ENCODE results near the gene ERC2.

Gene ERC2

GRCh38 chr3:55690177-55690576 is 778.1 kb downstream of the ERC2 start:
- TF ChIP-seq, protein P1, sequence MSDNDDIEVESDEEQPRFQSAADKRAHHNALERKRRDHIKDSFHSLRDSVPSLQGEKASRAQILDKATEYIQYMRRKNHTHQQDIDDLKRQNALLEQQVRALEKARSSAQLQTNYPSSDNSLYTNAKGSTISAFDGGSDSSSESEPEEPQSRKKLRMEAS (IDR thresholded peaks at IDR 0.05): no peak
- TF ChIP-seq ZBTB7A (IDR thresholded peaks at IDR 0.05; ENCODE audit: low read depth): no peak
- TF ChIP-seq RAD21 (IDR thresholded peaks at IDR 0.05; ENCODE audit: low read depth): no peak
- no peak for TF ChIP-seq YY1 (IDR thresholded peaks at IDR 0.05; ENCODE audit: low read depth)
- TF ChIP-seq TCF12 (IDR thresholded peaks at IDR 0.05; ENCODE audit: low read depth): no peak
- TF ChIP-seq, protein P2, sequence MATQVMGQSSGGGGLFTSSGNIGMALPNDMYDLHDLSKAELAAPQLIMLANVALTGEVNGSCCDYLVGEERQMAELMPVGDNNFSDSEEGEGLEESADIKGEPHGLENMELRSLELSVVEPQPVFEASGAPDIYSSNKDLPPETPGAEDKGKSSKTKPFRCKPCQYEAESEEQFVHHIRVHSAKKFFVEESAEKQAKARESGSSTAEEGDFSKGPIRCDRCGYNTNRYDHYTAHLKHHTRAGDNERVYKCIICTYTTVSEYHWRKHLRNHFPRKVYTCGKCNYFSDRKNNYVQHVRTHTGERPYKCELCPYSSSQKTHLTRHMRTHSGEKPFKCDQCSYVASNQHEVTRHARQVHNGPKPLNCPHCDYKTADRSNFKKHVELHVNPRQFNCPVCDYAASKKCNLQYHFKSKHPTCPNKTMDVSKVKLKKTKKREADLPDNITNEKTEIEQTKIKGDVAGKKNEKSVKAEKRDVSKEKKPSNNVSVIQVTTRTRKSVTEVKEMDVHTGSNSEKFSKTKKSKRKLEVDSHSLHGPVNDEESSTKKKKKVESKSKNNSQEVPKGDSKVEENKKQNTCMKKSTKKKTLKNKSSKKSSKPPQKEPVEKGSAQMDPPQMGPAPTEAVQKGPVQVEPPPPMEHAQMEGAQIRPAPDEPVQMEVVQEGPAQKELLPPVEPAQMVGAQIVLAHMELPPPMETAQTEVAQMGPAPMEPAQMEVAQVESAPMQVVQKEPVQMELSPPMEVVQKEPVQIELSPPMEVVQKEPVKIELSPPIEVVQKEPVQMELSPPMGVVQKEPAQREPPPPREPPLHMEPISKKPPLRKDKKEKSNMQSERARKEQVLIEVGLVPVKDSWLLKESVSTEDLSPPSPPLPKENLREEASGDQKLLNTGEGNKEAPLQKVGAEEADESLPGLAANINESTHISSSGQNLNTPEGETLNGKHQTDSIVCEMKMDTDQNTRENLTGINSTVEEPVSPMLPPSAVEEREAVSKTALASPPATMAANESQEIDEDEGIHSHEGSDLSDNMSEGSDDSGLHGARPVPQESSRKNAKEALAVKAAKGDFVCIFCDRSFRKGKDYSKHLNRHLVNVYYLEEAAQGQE (IDR thresholded peaks at IDR 0.05; ENCODE audit: low read depth): no peak
- TF ChIP-seq TEAD4 (IDR thresholded peaks at IDR 0.05): no peak
- TF ChIP-seq, protein P3, sequence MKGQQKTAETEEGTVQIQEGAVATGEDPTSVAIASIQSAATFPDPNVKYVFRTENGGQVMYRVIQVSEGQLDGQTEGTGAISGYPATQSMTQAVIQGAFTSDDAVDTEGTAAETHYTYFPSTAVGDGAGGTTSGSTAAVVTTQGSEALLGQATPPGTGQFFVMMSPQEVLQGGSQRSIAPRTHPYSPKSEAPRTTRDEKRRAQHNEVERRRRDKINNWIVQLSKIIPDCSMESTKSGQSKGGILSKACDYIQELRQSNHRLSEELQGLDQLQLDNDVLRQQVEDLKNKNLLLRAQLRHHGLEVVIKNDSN (IDR thresholded peaks at IDR 0.05): no peak
- TF ChIP-seq CREB1 (IDR thresholded peaks at IDR 0.05; ENCODE audit: low read depth): no peak
- TF ChIP-seq CEBPB (IDR thresholded peaks at IDR 0.05): no peak

DNA sequence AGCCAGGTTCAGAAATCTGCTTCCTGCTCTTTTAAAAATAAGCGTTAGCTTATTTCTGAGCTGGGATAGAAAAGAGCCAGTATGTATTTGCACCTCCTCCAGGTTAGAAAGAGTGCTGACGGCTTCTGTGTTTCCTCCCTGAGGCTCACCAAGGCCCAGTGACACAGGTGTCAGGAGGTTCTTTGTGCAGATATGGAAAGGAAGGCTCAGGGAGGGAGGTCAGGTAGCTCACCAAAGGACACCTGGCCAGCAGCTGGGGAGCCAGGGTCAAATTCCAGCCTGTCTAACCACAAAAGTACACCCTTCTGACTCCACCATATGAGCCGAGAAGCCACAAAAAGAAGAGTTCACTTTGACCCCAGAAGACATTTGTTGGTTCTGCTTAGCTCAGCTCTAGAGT is 780.1 kb downstream of the ERC2 start:
- TF ChIP-seq, protein P3 (IDR thresholded peaks at IDR 0.05): no peak
- TF ChIP-seq TAF1 (IDR thresholded peaks at IDR 0.05; ENCODE audit: low read depth): no peak
- TF ChIP-seq NFIC (IDR thresholded peaks at IDR 0.05): no peak
- TF ChIP-seq, protein P1 (IDR thresholded peaks at IDR 0.05): no peak
- TF ChIP-seq CEBPB (IDR thresholded peaks at IDR 0.05): no peak
- no peak for TF ChIP-seq FOXM1 (IDR thresholded peaks at IDR 0.05; ENCODE audit: borderline replicate concordance, low read depth)
- TF ChIP-seq, protein P2 (IDR thresholded peaks at IDR 0.05; ENCODE audit: low read depth): no peak
- no peak for TF ChIP-seq YY1 (IDR thresholded peaks at IDR 0.05; ENCODE audit: low read depth)
- no peak for TF ChIP-seq EGR1 (IDR thresholded peaks at IDR 0.05)
- TF ChIP-seq EP300 (IDR thresholded peaks at IDR 0.05; ENCODE audit: borderline replicate concordance): no peak
- no peak for TF ChIP-seq CREB1 (IDR thresholded peaks at IDR 0.05; ENCODE audit: low read depth)
- no peak for TF ChIP-seq ZBTB7A (IDR thresholded peaks at IDR 0.05; ENCODE audit: low read depth)

DNA sequence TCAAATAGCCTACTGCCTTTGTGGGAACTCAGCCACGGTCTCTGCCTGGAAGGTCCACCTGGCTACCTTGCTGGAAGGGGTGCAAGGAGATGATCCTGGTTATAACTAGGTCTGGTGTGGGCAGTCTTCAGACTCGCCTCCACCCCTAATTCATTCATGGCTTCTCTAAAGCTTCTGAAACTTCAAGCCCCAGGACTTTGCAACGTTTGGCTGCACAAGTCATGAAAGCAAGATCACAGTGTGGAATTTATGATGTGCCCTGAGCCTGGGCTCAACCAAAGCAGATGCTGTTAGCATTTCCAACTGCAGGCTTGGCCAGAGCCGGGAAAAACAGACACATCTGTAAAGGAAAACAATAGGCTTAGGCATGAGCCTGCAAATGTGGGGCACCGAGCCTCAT is 780.7 kb downstream of the ERC2 start:
- TF ChIP-seq NFIC (IDR thresholded peaks at IDR 0.05): no peak
- TF ChIP-seq TEAD4 (IDR thresholded peaks at IDR 0.05): no peak
- TF ChIP-seq CREB1 (IDR thresholded peaks at IDR 0.05; ENCODE audit: low read depth): no peak
- no peak for TF ChIP-seq ZBTB7A (IDR thresholded peaks at IDR 0.05; ENCODE audit: low read depth)
- no peak for TF ChIP-seq FOXM1 (IDR thresholded peaks at IDR 0.05; ENCODE audit: borderline replicate concordance, low read depth)
- TF ChIP-seq TCF12 (IDR thresholded peaks at IDR 0.05; ENCODE audit: low read depth): no peak
- no peak for TF ChIP-seq EGR1 (IDR thresholded peaks at IDR 0.05)
- no peak for TF ChIP-seq YY1 (IDR thresholded peaks at IDR 0.05; ENCODE audit: low read depth)
- TF ChIP-seq, protein P3 (IDR thresholded peaks at IDR 0.05): no peak
- no peak for TF ChIP-seq RAD21 (IDR thresholded peaks at IDR 0.05; ENCODE audit: low read depth)
- no peak for TF ChIP-seq EP300 (IDR thresholded peaks at IDR 0.05; ENCODE audit: borderline replicate concordance)

DNA sequence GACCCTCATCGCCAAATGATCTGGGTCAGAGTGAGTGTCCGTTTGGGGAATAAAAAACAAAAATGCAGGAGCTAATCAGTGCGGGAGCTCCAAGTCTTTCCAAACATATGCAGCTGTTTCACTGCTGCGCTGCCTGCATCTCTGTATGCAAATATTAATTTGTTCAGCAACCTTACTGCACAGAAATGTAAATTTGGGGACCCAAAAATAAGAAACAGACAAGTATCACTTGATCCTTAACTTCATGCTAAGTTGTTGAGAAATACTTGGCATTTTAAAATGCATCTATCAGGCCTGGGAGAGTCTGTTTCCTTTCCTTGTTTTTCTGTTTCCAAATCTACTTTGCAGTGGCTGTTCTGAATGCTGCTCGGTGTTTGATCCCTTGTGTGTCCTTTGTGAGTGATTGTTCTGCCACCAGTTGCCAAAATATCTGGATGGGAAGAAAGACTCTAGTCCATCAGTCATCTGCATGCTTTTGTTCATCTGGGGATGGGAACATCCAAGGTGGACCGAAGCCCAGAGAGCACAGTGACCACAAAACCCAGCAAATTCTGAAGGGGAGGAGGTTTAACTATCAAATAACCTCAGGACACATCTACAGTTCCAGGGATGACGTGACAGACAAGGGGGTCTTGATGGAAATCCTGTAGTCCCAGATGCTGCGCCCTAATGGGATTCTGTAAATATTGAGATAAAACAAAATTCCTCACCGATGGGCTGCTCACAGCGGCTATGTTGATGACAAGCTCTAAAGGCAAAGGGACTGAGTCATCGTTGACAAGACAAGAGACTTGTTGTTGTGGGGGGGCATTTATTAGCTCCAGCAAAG is 781.6 kb downstream of the ERC2 start:
- TF ChIP-seq ZBTB7A (IDR thresholded peaks at IDR 0.05; ENCODE audit: low read depth) (no peak), EP300 (IDR thresholded peaks at IDR 0.05; ENCODE audit: borderline replicate concordance) (no peak), YY1 (IDR thresholded peaks at IDR 0.05; ENCODE audit: low read depth) (no peak), FOXM1 (IDR thresholded peaks at IDR 0.05; ENCODE audit: borderline replicate concordance, low read depth) (no peak)
- TF ChIP-seq, protein P1 (IDR thresholded peaks at IDR 0.05): no peak
- TF ChIP-seq, protein P3 (IDR thresholded peaks at IDR 0.05): no peak

Measured in Ishikawa (cell line).